ENCODE data around the gene FABP7.

GRCh38 chr6:122758927-122759334 lies 20.6 kb upstream of the FABP7 start:
- TF ChIP-seq CTCF (conservative IDR thresholded peaks at IDR 0.05; ENCODE audit: low read length) (no peak), EZH2phosphoT487 (IDR thresholded peaks at IDR 0.05; ENCODE audit: borderline replicate concordance, low read depth, low read length) (no peak)

Data from OCI-LY7 (cell line).